GM18907 (cell line): ENCODE results near the gene GNAT1.

Experiments used
- ATAC-seq: cut with Tn5 transposase; IDR thresholded peaks from one replicate; pipeline ENCODE4 v1.9.1; 2021; ENCODE audit warnings: mild to moderate bottlenecking, moderate library complexity; ENCODE audit not compliant: unreplicated experiment

The GNAT1 gene

GRCh38 chr3:50174947-50175524 lies 16.4 kb upstream of the GNAT1 start:
- ATAC-seq, result no peak

DNA sequence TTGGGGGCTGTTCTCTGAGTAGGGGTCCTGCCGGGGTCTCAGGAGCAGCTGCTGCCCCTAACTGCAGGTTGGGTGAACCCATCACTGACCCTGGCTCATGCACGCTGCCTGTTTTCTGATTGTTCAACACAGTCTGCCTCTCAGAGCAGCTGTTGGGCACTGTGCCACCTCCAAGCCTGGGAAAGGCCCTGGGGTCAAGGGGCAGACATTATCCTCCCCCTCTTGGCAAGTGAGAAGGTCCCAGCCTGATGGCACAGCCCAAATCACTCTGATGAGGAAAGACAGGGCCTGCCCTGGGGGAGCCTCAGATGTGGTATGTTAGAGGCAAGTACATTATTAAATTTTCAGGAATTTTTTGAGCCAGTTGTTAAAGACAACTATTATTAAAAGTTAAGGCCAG lies 14.1 kb upstream of the GNAT1 start:
- no peak for ATAC-seq

- no peak for ATAC-seq
Observed at GRCh38 chr3:50179710-50180109, 11.7 kb upstream of the GNAT1 start.

- ATAC-seq, result no peak
Observed at GRCh38 chr3:50181985-50182384, 9.4 kb upstream of the GNAT1 start.

- no peak for ATAC-seq
Observed at GRCh38 chr3:50182533-50183099, 8.8 kb upstream of the GNAT1 start.

- no peak for ATAC-seq
Observed at GRCh38 chr3:50183755-50184154, 7.7 kb upstream of the GNAT1 start.

DNA sequence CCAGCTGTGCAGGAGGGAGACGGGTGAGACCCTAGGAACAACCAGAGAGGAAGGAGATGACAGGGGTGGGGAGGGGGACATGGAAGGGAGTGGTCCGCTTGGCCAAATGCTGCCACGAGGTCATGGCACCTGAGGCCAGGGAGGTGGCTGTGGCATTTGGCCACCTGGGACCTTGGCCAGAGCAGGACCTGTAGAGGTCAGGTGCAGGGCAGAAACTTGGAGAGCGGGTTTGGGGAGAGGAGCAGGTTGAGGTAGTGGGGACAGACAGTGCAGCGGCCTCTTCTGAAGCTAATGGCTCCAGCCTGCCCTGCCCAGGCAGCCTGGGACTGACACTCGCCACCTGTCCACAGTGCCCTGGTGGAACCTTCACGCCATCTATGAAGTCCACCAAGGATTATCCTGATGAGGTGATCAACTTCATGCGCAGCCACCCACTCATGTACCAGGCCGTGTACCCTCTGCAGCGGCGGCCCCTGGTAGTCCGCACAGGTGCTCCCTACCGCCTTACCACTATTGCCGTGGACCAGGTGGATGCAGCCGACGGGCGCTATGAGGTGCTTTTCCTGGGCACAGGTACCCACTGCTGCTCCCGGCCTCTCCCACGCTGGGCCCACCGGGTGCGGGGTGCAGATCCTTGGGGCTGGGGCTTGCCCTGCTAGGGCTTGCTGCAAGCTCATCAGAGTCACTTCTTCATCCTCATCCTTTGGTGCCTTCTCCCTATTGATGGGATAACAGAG lies 7.0 kb upstream of the GNAT1 start:
- no peak for ATAC-seq

GRCh38 chr3:50185230-50185629 lies 6.2 kb upstream of the GNAT1 start:
- ATAC-seq, result no peak

DNA sequence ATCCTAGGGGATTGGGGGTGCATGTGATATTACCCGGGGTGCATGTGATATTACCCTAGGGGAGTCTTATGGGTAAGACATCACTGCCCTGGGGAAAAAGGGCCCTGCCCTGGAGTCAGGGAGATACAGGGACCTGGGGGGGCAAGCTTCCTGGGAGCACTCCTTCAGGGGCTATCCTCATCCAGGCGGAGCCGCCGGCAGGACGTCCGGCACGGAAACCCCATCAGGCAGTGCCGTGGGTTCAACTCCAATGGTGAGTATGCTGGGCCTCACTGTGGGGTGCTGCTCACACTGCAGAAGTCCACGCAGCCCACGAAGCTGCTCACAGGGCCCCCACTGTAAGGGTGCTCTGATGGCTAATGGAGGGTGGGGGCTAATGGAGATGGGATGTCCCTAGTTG lies 5.3 kb upstream of the GNAT1 start:
- ATAC-seq, result no peak

DNA sequence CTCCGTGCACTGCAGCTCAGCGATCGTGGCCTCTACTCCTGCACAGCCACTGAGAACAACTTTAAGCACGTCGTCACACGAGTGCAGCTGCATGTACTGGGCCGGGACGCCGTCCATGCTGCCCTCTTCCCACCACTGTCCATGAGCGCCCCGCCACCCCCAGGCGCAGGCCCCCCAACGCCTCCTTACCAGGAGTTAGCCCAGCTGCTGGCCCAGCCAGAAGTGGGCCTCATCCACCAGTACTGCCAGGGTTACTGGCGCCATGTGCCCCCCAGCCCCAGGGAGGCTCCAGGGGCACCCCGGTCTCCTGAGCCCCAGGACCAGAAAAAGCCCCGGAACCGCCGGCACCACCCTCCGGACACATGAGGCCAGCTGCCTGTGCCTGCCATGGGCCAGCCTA lies 3.7 kb upstream of the GNAT1 start:
- no peak for ATAC-seq

- no peak for ATAC-seq
Observed at GRCh38 chr3:50189274-50189673, 2.1 kb upstream of the GNAT1 start.

GRCh38 chr3:50189989-50190388 lies 1.4 kb upstream of the GNAT1 start:
- ATAC-seq, result no peak

DNA sequence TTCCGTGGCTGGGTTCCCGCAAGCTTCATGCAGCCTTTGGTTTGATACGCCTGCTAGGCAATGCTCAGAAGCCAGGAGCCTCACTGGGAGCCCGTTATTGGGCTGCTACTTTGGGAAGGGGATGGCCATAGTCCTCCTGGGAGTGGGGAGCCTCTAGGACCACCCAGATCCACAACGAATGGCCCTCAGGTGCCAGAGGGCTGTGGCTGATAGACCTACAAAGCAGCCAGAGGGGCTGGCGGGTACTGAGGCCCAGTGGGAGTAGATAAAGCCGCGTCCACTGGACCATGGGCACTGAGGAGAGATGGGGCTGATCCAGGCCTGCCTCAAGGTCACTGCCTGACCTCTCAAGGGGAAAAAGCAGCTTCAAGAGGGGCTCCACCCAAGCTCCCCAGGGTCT lies 714 bp downstream of the GNAT1 start:
- ATAC-seq, result no peak

- no peak for ATAC-seq
Observed at GRCh38 chr3:50192689-50193141, 1.3 kb downstream of the GNAT1 start.

GRCh38 chr3:50193286-50193685 lies 1.9 kb downstream of the GNAT1 start:
- ATAC-seq, result no peak

DNA sequence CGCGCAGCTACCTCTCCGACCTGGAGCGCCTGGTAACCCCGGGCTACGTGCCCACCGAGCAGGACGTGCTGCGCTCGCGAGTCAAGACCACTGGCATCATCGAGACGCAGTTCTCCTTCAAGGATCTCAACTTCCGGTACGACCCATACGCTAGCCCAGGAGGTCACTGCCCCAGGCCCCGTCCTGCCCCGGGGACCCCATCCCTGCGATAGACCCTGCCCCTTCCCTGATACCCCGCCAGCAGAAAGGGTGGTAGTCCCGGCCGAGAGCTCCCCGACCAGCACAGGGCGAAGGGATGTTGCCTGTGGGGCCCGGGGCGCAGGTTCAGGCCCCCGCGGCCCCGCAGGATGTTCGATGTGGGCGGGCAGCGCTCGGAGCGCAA lies 2.3 kb downstream of the GNAT1 start:
- no peak for ATAC-seq

- no peak for ATAC-seq
Observed at GRCh38 chr3:50194128-50194902, 2.9 kb downstream of the GNAT1 start.

DNA sequence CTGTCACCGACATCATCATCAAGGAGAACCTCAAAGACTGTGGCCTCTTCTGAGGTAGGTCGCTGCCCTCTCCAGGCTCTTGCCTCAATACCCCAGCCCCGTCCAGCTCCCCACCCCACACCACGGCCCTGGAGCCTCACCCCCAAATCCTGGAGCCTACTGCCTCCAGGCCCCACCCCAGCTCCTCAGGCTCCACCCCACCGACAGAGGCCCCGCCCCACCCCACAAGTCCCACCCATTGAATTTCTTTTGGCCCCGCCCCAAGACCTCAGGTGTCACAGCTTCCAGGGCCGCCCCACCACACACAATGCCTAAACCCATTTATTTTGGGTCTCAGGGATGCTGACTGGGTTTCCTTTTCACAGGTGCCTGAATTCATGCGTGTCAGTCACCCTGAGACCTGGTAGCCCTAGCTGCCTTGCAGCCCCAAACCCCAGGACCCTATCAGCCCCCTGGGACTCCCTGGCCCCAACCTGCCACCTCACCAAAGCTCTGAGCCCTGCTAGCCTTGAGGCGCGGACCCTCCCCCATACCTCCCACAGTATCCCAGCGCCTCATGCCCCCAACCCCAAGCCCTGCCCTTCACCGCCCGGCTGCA lies 3.6 kb downstream of the GNAT1 start:
- no peak for ATAC-seq

- no peak for ATAC-seq
Observed at GRCh38 chr3:50195501-50196252, 4.3 kb downstream of the GNAT1 start.

- ATAC-seq, result no peak
Observed at GRCh38 chr3:50196253-50196801, 4.9 kb downstream of the GNAT1 start.
